HG03039 (cell line): ENCODE results near the gene MROH2B.

Experiments
- ATAC-seq: cut with Tn5 transposase; IDR thresholded peaks from one replicate; pipeline ENCODE4 v1.9.1; 2021; ENCODE audit warnings: mild to moderate bottlenecking, moderate library complexity; ENCODE audit not compliant: unreplicated experiment

Gene MROH2B

DNA sequence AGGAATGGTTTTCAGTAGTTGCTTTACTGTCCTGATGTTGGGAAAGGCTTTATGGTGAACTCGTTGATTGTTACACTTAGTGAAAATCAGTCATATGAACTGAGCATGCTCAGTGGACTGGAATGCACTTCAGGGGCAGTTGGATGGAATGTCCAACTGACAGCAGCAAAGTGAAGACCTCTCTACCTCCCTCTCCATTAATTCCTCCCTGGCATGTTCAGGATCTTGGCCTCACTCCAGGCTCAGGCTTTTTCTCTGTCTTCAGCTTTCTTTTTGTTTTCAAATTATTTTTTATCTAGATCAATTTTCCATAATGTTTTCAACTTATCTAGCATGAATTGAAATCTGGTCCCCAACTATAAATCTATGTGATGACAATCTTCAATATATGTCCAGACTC is at the start of gene MROH2B:
Gene MROH2B, minus strand, starts transcription at position 101 of the 400 bp plus-strand sequence. CDS start 490 bp downstream, outside the sequence.
- no peak for ATAC-seq

DNA sequence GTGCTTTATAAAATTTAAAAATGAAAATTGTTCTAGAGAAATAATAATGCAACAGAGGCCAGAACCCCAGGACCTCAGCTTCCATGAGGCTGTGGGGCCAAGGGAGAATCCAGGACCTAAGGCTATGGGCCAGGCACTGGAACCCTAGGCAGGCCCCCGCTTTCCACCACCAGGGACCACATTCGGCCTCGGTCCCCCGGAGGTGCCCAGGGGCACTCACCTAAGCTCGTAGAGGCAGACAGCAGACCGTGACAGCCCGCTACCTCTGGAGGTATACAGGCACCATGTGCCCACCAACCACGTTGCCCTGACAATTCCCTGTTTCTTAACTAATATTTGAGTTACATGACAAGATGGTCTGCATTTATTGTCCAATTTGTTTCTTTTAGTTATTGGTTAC is 49.5 kb upstream of the MROH2B start:
- ATAC-seq = no peak

DNA sequence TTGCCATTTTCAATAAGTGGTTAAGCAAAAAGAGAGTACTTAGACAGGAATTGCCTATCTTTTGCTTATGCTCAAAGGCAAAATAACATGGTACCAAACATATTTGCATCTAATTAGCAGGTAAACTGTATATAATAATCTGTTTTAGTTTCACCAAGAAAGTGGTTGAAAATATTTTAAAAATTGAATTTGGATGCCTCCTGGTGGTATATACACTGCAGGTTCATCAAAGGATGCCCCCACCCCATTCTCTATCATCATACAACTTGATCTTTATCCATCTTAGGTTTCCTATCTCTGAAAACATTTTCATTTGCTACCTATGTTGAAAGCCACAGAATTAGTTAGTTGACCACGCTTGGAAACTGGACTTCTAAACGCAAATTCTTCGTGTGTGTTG is 47.0 kb upstream of the MROH2B start:
- ATAC-seq = no peak

DNA sequence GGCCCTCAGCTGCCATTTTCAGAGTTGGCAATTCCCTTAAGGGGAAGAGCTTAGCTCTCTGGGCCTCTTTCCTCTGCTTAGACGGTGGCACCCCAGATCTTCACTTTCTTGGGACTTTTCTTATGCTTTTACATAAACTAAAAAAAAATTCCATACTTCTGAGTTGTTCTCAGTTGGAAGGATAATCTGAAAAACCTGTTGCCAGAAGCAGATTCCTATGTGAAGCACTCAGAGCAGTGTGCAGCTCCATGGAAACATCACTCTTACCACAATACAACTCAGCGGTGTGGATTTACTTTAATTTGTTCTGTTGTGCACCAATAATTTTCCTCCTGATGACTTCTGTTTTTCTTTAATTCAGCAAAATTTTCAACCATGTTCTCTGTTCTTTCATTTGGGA is 44.1 kb upstream of the MROH2B start:
- no peak for ATAC-seq

DNA sequence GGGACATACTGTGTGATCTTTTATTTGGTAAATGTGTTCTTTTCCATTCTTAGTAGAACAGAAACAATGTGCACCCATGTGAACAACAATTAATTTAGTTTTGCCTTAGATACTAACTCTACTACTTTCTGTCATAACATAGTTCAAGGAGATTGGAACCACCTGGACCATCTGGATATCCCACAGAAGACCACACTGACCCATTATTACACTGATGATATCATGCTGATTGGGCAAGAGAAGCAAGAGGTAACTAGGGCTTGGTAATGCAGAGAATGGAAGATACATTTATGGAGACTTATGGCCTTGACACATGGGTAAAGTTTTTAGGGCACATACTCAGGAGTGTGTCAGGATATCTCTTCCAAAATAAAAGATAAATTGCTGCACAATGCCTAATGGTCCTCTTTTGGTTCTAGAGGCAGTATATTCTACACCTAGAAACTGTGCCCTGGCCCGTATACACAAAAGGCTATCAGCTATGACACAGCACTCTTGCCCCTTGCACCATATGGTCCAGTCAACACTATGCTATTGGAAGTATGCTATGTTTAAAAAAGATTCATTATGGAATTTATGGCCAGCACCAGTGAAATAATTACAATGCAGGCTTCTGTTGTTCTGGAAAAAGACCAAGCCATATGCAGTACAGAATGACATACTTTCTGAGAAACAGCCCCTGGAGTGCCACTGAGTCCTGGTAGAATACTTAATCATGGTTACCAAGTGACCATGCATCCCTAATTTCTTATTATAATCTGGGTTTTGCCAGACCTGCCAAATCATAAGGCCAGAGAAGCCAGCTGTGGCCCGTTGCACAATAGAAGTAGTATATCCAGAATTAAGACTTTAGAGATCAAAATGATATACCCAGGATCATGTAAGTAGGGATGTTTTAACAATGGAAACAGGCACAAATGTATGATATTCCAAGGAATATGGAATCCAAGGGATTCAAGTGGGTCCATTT is 41.6 kb upstream of the MROH2B start:
- ATAC-seq = no peak

DNA sequence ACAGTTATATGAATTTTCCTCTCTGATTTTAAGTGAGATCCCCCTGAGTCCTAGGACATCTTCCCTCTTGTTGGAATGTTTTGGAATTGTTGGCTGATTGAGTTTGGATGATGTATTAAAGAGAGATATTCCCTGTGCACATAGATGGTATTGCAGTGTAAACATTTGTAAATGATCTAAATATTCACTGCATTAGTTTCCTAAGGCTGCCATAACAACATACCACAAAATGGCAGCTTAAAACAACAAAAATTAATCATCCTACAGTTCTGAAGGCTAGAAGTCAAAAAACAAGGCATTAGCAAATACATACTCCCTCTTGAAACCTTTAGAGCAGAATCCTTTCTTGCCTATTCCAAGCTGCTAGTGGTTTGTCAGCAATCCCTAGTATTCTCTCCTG is 38.0 kb upstream of the MROH2B start:
- ATAC-seq = no peak

DNA sequence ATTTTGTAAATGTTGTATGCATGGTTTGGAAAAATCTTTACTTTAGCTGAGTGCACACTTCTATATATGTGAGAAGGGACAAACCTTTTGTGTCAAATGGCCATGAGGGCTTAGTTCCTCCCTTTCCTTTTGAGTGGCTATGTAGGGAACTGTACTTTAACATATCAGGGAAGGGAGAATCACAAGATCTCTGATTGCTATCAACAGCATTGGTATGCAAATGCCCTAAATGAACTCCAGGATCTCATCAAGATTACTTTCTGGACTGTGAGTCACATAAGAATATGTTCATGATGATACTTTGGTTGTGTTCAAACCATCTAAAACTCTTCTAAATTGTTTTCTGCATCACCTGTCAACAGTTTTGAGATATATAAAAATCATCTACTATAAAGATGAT is 31.2 kb upstream of the MROH2B start:
- ATAC-seq = no peak

DNA sequence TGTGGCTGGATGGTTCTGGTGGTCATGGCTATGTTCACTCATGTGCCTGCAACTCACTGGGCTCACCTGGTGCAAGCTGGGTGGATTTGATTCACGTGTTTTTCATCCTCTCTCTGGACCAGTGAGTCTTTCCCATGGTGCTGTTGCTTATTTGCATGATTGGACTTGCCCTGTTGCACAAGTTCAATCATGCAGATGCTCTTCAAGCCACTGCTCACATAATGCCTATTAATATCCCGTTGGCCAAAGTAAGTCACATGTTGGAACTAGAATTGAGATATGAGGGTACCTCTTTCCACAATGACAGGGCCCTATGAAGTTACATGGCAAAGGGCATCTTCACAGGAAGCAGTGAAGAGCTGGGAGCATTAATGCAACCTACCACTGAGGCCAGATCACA is 26.5 kb upstream of the MROH2B start:
- no peak for ATAC-seq

DNA sequence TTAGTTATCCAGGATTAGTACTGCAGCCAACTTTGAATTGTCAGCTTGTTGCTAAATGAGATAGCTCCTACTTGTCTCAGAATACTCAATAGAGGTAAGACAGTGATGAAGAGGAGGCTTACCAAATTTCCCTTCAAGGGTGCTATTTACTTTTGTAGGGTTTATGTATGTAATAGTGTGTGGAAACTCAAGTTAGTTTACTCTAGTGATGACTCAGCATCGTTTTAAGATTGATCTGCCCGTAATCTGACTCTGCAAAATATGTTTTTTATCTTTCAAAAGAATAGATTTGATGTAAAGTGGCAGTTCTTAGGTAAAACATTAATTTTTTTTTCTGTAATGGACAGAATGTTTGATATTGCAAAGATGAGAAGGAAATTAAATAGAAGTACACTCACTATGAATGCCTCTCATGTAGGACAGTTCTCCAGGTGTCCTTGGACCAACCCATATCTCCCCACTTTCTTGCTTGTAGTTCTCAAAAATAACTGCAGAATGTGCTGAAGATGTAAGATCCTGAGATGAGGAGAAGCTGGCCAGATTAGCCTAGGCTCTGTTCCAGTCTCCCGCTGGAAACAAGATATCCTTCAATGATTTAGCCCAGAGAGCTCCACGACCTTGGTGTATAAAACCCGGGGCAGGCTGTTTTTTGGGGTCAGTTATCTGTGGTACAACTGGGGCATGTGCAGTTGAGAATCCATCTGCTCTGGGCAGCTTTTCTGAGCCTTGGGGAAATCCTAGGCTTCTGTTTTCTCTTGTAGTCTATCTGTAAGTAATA is 24.4 kb upstream of the MROH2B start:
- no peak for ATAC-seq

DNA sequence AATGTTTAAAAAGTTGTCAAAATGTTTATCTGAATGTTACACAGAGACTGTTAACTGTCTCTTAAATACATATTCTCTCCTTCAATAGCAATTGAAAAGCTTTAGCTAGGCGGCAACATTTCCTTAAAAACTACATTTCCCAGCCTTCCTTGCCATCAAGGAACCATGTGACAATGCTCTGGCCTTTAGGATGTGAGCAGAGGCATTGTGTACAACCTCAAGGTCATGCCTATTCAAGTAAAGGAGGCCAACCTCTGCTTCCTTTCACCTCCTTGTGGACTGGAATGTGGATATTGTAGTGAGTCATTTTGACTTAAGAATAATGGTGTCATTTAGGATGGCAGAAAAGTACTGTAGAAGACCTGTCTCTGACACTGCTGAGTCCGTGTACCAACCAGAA is 23.7 kb upstream of the MROH2B start:
- no peak for ATAC-seq

DNA sequence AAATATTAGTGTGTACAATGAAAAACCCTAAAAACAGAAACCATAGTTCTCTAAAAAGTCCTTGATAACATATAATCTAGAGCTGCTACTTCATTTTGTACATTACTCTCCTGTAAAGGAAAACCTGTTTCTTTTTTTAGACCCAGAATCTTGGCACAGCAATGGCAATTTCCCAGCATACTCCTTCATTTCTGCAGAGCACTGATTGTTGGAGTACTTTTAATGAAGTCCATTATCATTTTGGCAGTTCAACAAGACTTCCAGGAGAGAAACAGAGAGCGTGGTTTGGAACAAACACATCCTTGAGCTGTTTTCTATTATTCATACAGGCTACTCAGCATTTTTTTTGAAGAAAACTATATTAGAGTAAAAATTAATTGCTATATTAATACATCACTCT is 22.7 kb upstream of the MROH2B start:
- no peak for ATAC-seq

DNA sequence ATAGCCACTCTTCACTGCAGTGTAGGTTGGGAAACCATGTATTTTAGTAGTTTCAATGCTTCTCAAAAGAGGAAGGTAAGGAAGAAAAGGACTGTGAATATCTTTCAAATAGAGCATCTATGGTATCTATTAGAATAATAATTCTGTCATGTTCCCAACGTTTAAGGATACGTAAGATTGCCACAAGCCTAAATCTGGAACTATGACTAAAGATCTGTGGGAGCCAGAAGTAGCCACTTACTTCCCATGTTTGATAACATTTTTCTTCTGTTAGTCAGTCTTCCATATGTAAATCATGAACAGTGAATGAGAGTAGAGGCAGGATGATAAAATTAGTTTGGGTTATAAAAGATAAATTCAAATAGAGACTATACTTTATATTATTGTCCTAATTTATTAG is 16.3 kb upstream of the MROH2B start:
- no peak for ATAC-seq

DNA sequence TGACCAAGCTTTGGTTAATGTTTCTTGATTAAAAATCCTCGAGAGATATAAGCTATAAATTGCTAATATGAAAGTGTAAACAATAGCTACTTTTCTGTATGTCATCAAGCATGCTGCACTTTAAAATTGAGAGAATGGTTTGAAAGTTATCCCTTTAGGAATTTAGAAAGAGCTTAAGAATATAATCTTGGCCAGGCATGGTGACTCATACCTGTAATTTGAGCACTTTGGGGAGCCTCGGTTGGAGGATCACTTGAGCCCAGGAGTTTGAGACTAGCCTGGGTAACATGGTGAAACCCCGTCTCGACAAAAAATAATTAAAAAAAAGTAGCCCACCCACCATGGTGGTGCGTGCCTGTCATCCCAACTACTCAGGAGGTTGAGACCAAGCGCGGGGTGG is 12.2 kb upstream of the MROH2B start:
- no peak for ATAC-seq

DNA sequence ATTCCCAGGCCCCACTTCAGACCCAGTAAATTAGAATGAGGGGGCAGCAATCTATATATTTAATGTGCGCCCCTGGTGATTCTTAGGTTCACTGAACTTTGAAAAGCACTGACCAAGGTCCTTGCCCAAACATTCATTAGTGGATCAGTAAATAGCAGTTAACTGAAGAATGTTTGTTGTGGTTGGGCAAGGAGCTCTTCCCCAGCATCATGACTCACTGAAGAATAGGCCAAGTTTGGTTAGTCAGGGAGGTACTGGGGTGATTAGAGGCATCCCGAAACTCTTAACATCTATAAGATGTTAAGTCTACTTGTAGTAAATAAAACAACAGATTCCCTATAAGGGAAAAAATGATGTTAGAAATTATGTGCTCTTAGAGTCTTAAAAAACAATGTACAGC is 833 bp upstream of the MROH2B start:
- no peak for ATAC-seq

DNA sequence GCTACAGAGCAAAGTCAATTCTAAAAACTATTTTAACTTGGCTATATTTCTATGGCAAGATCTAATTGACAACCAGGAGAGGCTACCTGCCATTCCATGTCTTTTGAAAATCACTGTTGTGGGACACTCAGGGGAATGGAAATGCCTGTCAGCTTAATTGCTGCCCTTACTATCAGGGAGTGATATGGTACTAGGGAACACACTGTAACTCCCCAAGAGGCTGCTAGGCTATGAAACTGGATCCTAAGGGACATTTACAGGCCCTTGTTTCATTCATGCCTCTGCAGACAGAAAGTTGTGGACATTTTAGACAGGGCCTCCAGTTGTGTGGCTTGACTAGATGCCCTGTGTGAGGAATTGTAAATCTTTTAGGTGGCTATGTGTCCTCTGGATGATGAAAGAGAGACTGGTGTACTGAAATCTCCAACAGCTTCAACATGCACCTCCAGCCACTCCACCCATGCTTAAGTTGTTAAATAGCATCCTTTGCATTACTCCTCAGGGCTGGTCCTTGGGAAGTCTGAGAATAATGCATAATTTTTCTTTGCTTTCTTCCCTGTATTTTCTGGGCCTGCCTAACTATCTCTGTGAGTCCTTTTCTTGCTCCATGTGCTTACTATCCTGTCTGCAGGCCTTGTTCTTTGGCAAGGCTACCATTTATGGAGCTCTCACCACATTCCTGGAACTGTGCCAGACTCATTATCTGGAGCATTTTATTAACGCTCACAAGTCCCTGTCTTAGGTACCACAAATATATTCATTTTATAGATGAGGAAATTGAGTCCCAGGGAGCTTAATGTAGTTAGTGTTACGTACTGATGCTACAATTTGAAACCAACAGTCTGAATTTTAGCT is 3.2 kb downstream of the MROH2B start:
- no peak for ATAC-seq

DNA sequence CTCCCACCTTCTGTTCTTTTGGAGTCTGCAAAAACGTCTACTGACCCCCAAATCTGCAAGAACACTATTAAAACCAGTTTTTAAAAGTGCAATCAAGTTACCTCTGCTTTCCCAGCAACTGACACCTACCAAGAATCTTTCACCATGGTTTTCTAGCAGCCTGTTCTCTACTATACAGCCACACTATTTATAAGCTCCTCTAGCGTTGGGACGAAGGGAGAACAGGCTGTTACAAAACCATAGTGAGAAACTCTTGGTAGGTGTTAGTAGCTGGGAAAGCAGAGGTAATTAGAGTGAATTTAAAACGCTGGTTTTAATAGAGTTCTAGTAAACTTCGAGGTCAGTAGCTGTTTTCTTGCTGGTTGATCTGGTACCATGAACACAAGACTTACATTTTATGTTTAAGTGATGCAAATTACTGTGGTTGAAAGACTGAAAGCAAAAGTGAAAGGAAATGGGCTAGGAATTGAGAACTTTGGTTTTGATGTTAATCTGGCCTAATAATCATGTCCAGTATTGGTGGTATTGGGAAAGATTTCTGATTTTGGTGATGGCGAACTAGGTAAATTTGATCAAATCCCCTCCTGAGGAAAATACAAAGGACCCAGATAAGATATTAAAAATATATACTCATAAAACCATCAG is 5.3 kb downstream of the MROH2B start:
- no peak for ATAC-seq

DNA sequence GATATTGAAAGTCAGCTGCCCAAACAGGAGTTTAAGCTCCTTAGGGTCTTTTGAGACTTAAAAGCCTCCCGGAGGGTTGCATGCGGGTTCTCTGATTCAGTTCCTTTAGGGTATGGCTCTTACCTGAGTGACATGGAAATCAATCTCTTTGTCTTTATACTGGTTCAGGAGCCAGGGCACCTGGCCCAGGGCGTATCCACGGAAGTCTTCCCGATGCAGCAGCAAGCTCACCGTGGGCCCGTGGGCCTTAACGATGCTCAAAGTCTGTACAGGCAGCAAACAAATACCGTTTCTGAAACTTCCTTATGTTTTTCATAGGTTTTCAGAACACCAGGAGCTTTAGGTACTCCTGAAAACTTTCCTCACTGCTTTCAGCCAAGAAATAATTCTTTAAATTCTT is 13.2 kb downstream of the MROH2B start:
- ATAC-seq = no peak

DNA sequence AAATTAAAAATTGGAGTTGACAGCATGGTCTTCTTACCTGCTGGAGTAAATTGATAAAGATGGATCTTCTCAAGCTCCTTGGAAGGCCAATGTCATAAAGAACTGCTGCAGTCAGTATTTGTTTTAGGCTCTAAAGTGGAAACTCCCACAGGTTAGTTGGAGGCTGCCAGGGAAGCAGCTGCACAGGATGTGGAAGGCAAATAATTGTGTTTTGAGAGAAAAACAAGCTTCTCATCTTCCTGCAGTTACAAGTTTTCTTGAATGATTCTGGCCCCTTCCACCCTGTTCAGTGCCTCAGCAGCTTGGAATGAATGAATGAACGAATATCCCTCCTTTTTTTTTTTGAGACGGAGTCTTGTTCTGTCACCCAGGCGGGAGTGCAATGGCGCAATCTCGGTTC is 13.9 kb downstream of the MROH2B start:
- no peak for ATAC-seq

DNA sequence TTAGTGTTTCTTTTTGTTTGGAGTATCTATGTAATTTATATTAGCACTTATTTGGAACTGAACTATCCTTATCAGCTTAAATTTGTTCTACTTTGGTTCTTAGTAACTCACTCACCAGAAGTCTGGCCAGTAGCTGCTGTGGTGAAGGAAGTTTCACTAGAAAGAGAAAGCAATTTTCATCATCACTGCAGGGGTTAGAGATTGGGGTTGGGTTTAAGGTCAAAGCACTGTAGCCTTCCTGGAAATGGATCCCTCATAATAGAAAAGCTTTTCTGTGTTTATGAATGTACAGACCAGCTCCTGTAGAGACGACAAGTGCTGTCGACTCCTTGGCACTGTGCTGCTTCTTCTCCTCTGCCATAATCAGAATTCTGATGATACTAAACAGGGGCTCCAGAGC is 22.2 kb downstream of the MROH2B start:
- no peak for ATAC-seq

DNA sequence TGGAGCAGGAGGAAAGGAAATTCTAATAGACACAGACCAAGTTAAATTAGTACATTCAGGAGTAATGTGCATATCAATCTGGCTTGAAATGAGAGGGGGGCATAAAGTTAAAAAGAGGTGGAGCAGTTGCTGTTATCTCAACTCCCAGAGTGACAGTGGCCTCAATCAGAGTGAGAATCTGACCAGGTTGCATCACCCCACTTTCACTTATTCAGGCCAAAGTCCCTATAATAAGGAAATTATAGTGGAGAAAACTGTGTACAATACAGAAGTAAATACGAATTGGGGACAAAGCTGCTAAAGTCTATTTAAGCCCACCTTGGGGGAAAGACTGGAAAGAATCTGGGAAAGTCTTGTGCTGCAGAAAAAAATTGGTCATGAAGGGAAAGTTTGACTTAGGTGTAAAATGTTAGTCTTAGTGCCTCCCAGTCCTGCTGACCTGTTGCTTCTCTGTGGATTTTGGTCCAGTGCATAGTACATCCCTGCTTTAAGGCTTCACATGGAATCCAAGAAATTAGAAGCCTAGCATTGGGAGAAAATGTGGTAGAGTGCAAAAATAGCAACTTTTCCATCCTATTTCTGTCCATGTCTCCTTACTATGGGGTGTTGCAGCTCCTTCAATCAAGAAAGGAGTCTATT is 27.9 kb downstream of the MROH2B start:
- no peak for ATAC-seq
